Type B pancreatic cell (in vitro differentiated cells): Measurements from ENCODE around the gene CDAN1. TPM values are rescaled to one million over a fixed set of nuclear protein-coding genes. Genes with fewer than 3 reads are reported as not detected.

ENCODE experiments used
- DNase-seq: peaks from one replicate; pipeline ENCODE4 v3.0.0; 2021; ENCODE audit warnings: mixed read lengths; ENCODE audit not compliant: unreplicated experiment; ENCODE audit errors: extremely low spot score
- H3K27ac Mint-ChIP-seq: 2 replicates; pipeline ENCODE4 v1.8.0; 2021; ENCODE audit warnings: mild to moderate bottlenecking, mixed read lengths
- H3K27me3 Mint-ChIP-seq: 2 replicates; pipeline ENCODE4 v1.8.0; 2021; ENCODE audit warnings: mixed read lengths
- H3K36me3 Mint-ChIP-seq: 2 replicates; pipeline ENCODE4 v1.8.0; 2021; ENCODE audit warnings: mixed read lengths
- H3K4me1 Mint-ChIP-seq: one replicate; pipeline ENCODE4 v1.8.0; 2021; ENCODE audit warnings: mixed read lengths; ENCODE audit not compliant: unreplicated experiment
- H3K4me3 Mint-ChIP-seq: 2 replicates; pipeline ENCODE4 v1.8.0; 2021; ENCODE audit warnings: mild to moderate bottlenecking, mixed read lengths
- H3K9me3 Mint-ChIP-seq: 2 replicates; pipeline ENCODE4 v1.8.0; 2021; ENCODE audit warnings: mixed read lengths
- total RNA-seq: library from RNA; stranded (reverse); gene quantifications from 2 replicates; pipeline ENCODE4 v1.2.1, GENCODE V29; 2021; ENCODE audit warnings: low replicate concordance
- TF ChIP-seq, protein P1 (sequence below): fragments of 200-600 bp; sonication (generic); conservative IDR thresholded peaks from 2 replicates; pipeline ENCODE4 v1.5.0; 2021; ENCODE audit warnings: antibody characterized with exemption, mild to moderate bottlenecking

CDAN1 gene
- total RNA-seq, 1 donor from 2014 or later = 37.2 TPM

DNA sequence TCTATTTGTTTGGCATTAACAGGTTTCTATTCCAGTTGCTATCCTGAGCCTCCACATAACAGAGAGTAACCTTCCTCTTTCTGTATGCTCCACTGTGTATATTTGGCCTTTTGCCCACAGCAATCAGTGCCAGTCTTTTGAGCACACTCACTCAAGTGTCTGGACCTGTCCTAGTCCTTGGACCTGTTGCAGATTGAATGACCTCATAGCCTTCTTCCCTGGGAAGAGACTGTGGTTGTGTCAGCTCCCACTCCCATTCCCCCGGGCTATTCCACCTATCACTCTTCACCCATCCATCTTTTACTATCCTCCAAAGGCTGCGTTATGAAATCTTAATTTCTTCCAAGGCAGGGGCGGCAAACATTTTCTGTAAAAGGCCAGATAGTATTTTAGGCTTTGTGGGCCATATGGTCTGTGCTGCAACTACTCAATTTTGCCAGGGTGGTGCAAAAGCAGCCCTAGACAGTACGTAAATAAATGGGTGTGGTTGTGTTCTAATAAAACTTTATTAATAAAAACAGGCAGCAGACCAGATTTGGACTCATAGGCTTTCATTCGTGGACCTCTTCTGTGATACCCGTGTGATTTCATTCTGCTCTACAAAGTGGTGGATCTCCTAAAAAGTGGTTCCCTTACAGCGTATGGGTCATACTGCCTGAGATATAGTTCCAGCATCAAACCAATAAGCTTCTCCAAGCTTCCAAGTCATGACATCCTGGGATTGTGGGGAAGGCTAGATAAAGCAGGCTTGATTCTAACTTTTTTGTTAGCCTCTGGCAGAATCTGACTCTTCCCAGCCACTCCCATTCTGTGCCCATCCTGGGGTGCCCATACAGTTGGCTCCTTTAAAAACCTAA is 57.4 kb downstream of the CDAN1 start:
- no peaks in the 10 kb centered on the region for H3K4me1 Mint-ChIP-seq
- peaks cover 5% of the 10 kb centered on the region for H3K36me3 Mint-ChIP-seq
- no peak overlapping the region for H3K27ac Mint-ChIP-seq
- TF ChIP-seq, protein P1, sequence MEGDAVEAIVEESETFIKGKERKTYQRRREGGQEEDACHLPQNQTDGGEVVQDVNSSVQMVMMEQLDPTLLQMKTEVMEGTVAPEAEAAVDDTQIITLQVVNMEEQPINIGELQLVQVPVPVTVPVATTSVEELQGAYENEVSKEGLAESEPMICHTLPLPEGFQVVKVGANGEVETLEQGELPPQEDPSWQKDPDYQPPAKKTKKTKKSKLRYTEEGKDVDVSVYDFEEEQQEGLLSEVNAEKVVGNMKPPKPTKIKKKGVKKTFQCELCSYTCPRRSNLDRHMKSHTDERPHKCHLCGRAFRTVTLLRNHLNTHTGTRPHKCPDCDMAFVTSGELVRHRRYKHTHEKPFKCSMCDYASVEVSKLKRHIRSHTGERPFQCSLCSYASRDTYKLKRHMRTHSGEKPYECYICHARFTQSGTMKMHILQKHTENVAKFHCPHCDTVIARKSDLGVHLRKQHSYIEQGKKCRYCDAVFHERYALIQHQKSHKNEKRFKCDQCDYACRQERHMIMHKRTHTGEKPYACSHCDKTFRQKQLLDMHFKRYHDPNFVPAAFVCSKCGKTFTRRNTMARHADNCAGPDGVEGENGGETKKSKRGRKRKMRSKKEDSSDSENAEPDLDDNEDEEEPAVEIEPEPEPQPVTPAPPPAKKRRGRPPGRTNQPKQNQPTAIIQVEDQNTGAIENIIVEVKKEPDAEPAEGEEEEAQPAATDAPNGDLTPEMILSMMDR = no peak
- H3K9me3 Mint-ChIP-seq = no peaks in the 10 kb centered on the region
- H3K4me3 Mint-ChIP-seq = no peak overlapping the region
- DNase-seq = no peak
- H3K27me3 Mint-ChIP-seq = no peaks in the 10 kb centered on the region

DNA sequence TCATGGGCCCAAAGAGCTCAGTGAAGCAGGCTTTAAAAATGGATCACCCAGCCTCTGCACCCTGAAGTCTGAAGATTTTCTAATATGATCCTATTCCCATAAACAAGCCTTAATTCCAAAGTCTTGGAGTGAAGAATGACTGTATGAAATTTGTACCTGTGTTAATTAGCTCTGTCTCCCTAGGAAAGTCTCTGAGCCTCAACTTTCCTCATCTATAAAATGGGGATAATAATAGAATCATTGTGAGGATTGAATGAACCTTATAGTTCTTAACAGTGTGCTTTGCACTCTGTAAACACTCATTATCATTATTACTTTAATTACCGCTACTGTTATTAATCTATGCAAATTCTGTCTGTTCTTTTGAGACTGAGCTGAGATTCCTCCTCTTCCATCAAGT is 61.9 kb downstream of the CDAN1 start:
- TF ChIP-seq, protein P1 = no peak
- no peak overlapping the region for H3K4me3 Mint-ChIP-seq
- H3K27me3 Mint-ChIP-seq = no peaks in the 10 kb centered on the region
- H3K9me3 Mint-ChIP-seq = no peaks in the 10 kb centered on the region
- no peaks in the 10 kb centered on the region for H3K36me3 Mint-ChIP-seq
- no peak for DNase-seq
- no peak overlapping the region for H3K27ac Mint-ChIP-seq
- H3K4me1 Mint-ChIP-seq = peaks cover 10% of the 10 kb centered on the region

DNA sequence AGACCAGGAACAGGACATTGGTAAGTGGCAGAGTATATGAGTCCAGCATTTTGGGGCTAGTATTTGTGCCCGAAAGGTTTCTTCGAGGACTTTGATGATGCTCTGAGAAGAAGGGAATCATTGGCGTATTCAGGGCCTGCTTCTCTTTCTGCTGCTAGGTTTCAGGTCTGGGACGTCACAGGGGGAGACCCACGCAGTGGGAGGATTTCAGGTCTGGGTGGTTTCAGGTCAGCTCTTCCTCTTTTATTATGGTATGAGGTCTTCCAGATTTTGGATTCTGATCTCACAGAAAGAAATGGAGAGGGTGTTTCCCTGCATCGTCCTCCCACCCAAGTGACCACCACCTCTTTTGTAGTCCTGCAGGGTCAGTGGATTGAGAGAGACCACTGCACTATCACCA is 62.5 kb downstream of the CDAN1 start:
- Mint-ChIP-seq H3K27ac (no peak overlapping the region), H3K4me1 (peaks cover 11% of the 10 kb centered on the region), H3K9me3 (no peaks in the 10 kb centered on the region), H3K27me3 (no peaks in the 10 kb centered on the region), H3K4me3 (no peak overlapping the region), H3K36me3 (no peaks in the 10 kb centered on the region)
- TF ChIP-seq, protein P1 = no peak
- no peak for DNase-seq

Other genes with a start within 250 kb of the CDAN1 start
- 44.5 and 52.4 TPM in 2 replicates for gene ZNF106, start 246.0 kb downstream of the CDAN1 start, total RNA-seq
- 62.8 and 68.4 TPM in 2 replicates for gene SNAP23, start 241.5 kb downstream of the CDAN1 start, total RNA-seq
- gene LRRC57, start 188.3 kb downstream of the CDAN1 start, total RNA-seq = 29.0 and 36.3 TPM in 2 replicates
- gene HAUS2, start 188.3 kb downstream of the CDAN1 start, total RNA-seq = 17.3 and 23.2 TPM in 2 replicates
- 1.2 and 13.7 TPM in 2 replicates for gene STARD9, start 161.5 kb downstream of the CDAN1 start, total RNA-seq
- gene TTBK2, start 183.7 kb upstream of the CDAN1 start, total RNA-seq = 8.0 and 16.1 TPM in 2 replicates